ENCODE results near the gene SEMA3A.
"Not testable (repeated sequence)": the region's sequence is repeated elsewhere in the genome, so short reads cannot be mapped to it uniquely, and the experiment has no call there.

The SEMA3A gene

DNA sequence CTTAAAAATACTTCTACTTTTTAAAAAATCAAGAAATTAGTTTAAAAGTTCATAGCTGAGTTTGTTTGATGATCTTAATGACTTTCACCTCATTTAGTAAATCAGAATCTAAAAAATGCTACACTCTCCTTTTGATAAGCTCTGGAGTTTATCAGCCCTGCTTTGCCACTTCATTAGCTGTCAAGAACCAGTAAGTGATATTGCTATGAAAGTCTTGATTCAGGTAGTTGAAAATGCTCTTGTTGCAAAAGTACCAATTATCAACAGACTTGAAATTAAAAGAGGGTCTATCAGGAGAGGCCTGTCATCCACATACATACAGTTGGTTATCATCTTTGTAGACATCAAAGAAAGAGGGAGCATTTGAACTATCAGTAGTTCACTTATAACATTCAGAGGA lies 41.6 kb downstream of the SEMA3A start:
- H3K9ac ChIP-seq (ENCODE audit: low read length), result no peak overlapping the region

DNA sequence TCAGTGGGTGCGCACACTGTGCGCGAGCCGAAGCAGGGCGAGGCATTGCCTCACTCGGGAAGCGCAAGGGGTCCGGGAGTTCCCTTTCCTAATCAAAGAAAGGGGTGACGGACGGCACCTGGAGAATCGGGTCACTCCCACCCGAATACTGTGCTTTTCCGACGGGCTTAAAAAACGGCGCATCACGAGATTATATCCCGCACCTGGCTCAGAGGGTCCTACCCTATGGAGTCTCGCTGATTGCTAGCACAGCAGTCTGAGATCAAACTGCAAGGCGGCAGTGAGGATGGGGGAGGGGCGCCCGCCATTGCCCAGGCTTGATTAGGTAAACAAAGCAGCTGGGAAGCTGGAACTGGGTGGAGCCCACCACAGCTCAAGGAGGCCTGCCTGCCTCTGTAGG lies 44.2 kb downstream of the SEMA3A start:
- H3K27me3 ChIP-seq (ENCODE audit: low read depth, low read length); H3K4me3 ChIP-seq (ENCODE audit: low read length); H3K79me2 ChIP-seq (ENCODE audit: low read length); H3K4me2 ChIP-seq (ENCODE audit: low read length); H4K20me1 ChIP-seq (ENCODE audit: insufficient read depth, low read length); H3K9me3 ChIP-seq (ENCODE audit: insufficient read depth, low read length); H2AFZ ChIP-seq (ENCODE audit: low read depth, low read length); H3K9ac ChIP-seq (ENCODE audit: low read length); H3K36me3 ChIP-seq (replicated peaks; ENCODE audit: low read depth, low read length); H3K27ac ChIP-seq (ENCODE audit: low read length); H3K4me1 ChIP-seq (ENCODE audit: low read length): not testable (repeated sequence)

More for the DNA sequence above, 41.6 kb downstream of the SEMA3A start:
- no peak overlapping the region for H3K27ac ChIP-seq (ENCODE audit: low read length)
- H3K9me3 ChIP-seq (ENCODE audit: insufficient read depth, low read length), result no peaks in the 10 kb centered on the region
- no peak overlapping the region for H3K4me3 ChIP-seq (ENCODE audit: low read length)
- no peaks in the 10 kb centered on the region for H3K4me1 ChIP-seq (ENCODE audit: low read length)
- H4K20me1 ChIP-seq (ENCODE audit: insufficient read depth, low read length), result no peaks in the 10 kb centered on the region
- no peaks in the 10 kb centered on the region for H3K36me3 ChIP-seq (replicated peaks; ENCODE audit: low read depth, low read length)
- no peaks in the 10 kb centered on the region for H3K79me2 ChIP-seq (ENCODE audit: low read length)
- TF ChIP-seq, protein P1, sequence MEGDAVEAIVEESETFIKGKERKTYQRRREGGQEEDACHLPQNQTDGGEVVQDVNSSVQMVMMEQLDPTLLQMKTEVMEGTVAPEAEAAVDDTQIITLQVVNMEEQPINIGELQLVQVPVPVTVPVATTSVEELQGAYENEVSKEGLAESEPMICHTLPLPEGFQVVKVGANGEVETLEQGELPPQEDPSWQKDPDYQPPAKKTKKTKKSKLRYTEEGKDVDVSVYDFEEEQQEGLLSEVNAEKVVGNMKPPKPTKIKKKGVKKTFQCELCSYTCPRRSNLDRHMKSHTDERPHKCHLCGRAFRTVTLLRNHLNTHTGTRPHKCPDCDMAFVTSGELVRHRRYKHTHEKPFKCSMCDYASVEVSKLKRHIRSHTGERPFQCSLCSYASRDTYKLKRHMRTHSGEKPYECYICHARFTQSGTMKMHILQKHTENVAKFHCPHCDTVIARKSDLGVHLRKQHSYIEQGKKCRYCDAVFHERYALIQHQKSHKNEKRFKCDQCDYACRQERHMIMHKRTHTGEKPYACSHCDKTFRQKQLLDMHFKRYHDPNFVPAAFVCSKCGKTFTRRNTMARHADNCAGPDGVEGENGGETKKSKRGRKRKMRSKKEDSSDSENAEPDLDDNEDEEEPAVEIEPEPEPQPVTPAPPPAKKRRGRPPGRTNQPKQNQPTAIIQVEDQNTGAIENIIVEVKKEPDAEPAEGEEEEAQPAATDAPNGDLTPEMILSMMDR (IDR thresholded peaks at IDR 0.05; ENCODE audit: low read depth, low read length), result no peak
- TF ChIP-seq EZH2phosphoT487 (IDR thresholded peaks at IDR 0.05; ENCODE audit: low read depth), result no peak
- no peaks in the 10 kb centered on the region for H3K27me3 ChIP-seq (ENCODE audit: low read depth, low read length)
- H3K4me2 ChIP-seq (ENCODE audit: low read length), result no peak overlapping the region
- no peak overlapping the region for H2AFZ ChIP-seq (ENCODE audit: low read depth, low read length)

DNA sequence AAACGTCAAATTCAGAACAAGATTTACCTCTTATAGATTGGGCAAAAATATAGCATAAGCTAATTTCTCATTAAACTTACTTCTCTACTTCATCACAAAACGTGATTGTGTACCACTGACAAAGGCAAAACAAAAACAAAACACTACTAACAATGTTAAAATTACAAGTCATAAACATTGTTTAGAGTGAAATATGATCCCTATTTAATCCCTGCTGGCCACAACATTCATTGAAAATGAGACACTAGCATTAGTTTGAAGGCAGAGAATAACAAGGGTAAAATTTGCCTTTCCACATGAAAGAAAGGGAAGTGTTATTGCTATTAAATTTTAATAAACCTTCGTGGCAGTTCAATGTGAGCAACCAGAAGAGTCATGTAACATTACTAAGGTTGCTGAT lies 45.0 kb downstream of the SEMA3A start:
- no peaks in the 10 kb centered on the region for H3K4me1 ChIP-seq (ENCODE audit: low read length)
- 0 out of 2 replicates have a peak overlapping the region, but pooled peaks have one; percentile 1 for H2AFZ ChIP-seq (ENCODE audit: low read depth, low read length)
- no peaks in the 10 kb centered on the region for H3K9me3 ChIP-seq (ENCODE audit: insufficient read depth, low read length)
- H3K79me2 ChIP-seq (ENCODE audit: low read length), result no peaks in the 10 kb centered on the region
- TF ChIP-seq EZH2phosphoT487 (IDR thresholded peaks at IDR 0.05; ENCODE audit: low read depth), result no peak
- TF ChIP-seq, protein P1 (IDR thresholded peaks at IDR 0.05; ENCODE audit: low read depth, low read length), result no peak
- H4K20me1 ChIP-seq (ENCODE audit: insufficient read depth, low read length), result no peaks in the 10 kb centered on the region
- H3K27me3 ChIP-seq (ENCODE audit: low read depth, low read length), result no peaks in the 10 kb centered on the region
- no peak overlapping the region for H3K9ac ChIP-seq (ENCODE audit: low read length)
- no peak overlapping the region for H3K4me2 ChIP-seq (ENCODE audit: low read length)
- no peaks in the 10 kb centered on the region for H3K36me3 ChIP-seq (replicated peaks; ENCODE audit: low read depth, low read length)
- H3K4me3 ChIP-seq (ENCODE audit: low read length), result no peak overlapping the region
- no peak overlapping the region for H3K27ac ChIP-seq (ENCODE audit: low read length)

DNA sequence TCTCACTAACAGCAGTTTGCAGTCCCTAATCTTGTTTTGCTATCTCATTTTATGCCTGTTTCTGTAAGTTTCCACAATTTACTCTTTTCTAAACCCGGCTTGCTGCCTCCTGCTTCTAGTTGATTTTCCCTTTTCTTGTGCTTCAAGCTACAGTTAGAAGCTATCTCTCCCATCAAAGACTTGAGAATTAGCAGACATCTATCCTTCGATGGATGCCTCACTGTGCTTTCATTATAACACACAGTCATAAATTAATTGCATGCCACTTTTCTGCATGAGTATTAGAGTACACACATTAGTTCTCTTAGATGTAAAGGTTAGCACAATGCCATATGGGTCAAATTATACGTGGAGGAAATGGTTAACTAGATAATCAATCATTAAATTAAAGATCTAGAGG lies 48.7 kb downstream of the SEMA3A start:
- Histone ChIP-seq H3K27me3 (ENCODE audit: low read depth, low read length) (no peaks in the 10 kb centered on the region), H3K36me3 (replicated peaks; ENCODE audit: low read depth, low read length) (no peaks in the 10 kb centered on the region), H2AFZ (ENCODE audit: low read depth, low read length) (0 out of 2 replicates have a peak overlapping the region, but pooled peaks have one; percentile 16), H3K4me3 (ENCODE audit: low read length) (no peak overlapping the region), H3K79me2 (ENCODE audit: low read length) (no peaks in the 10 kb centered on the region), H3K4me1 (ENCODE audit: low read length) (no peaks in the 10 kb centered on the region), H4K20me1 (ENCODE audit: insufficient read depth, low read length) (no peaks in the 10 kb centered on the region), H3K4me2 (ENCODE audit: low read length) (no peak overlapping the region), H3K9me3 (ENCODE audit: insufficient read depth, low read length) (no peaks in the 10 kb centered on the region), H3K27ac (ENCODE audit: low read length) (no peak overlapping the region), H3K9ac (ENCODE audit: low read length) (no peak overlapping the region)
- TF ChIP-seq, protein P1 (IDR thresholded peaks at IDR 0.05; ENCODE audit: low read depth, low read length), result no peak
- TF ChIP-seq EZH2phosphoT487 (IDR thresholded peaks at IDR 0.05; ENCODE audit: low read depth), result no peak

DNA sequence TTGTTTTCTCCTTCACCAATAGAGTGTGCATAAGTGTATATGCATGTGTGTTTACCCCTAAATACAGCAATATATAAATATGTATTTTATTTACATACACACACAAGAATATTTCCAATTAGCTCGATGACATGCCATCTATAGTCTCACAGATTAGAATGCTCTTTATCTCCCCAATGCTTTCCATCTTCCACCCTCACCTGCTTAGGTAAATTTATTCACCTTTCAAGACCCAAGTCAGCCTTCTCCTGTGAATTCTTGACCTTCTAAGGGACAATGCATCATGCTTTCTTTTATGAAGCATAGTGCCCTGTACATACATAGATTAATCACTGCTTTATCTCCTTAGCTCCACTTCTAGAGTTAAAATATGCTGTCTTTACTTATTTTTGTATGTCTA lies 49.7 kb downstream of the SEMA3A start:
- Histone ChIP-seq H3K79me2 (ENCODE audit: low read length) (no peaks in the 10 kb centered on the region), H3K4me2 (ENCODE audit: low read length) (no peak overlapping the region), H3K9ac (ENCODE audit: low read length) (no peak overlapping the region), H3K9me3 (ENCODE audit: insufficient read depth, low read length) (no peaks in the 10 kb centered on the region), H3K36me3 (replicated peaks; ENCODE audit: low read depth, low read length) (no peaks in the 10 kb centered on the region), H3K4me3 (ENCODE audit: low read length) (no peak overlapping the region), H3K27ac (ENCODE audit: low read length) (no peak overlapping the region), H2AFZ (ENCODE audit: low read depth, low read length) (no peak overlapping the region), H3K4me1 (ENCODE audit: low read length) (no peaks in the 10 kb centered on the region), H3K27me3 (ENCODE audit: low read depth, low read length) (no peaks in the 10 kb centered on the region), H4K20me1 (ENCODE audit: insufficient read depth, low read length) (no peaks in the 10 kb centered on the region)
- TF ChIP-seq, protein P1 (IDR thresholded peaks at IDR 0.05; ENCODE audit: low read depth, low read length), result no peak
- no peak for TF ChIP-seq EZH2phosphoT487 (IDR thresholded peaks at IDR 0.05; ENCODE audit: low read depth)

Data from OCI-LY3 (cell line).